Spinal cord (tissue), 10 donors: ENCODE results near the gene VSTM2B. TPM values are rescaled to one million over a fixed set of nuclear protein-coding genes. Genes with fewer than 3 reads are reported as not detected.

Experiments used
- DNase-seq, 6 donors: peaks; one replicate each; pipeline versions ENCODE4 v3.0.0 to v3.0.0-alpha.2; 2013 to 2015; ENCODE audit warnings: low spot score in 6 of 6, low read depth in 4 of 6
- H3K27ac ChIP-seq: one replicate; pipeline ENCODE4 v1.5.1; 2013; ENCODE audit warnings: low read depth, low read length, control low read depth
- H3K27me3 ChIP-seq: one replicate; pipeline ENCODE4 v1.6.1; 2013; ENCODE audit warnings: low read length; ENCODE audit not compliant: control insufficient read depth, insufficient read depth
- H3K36me3 ChIP-seq: one replicate; pipeline ENCODE4 v1.6.1; 2013; ENCODE audit warnings: low read length; ENCODE audit not compliant: control insufficient read depth, insufficient read depth
- H3K4me1 ChIP-seq: one replicate; pipeline ENCODE4 v1.6.1; 2013; ENCODE audit warnings: low read length; ENCODE audit not compliant: control insufficient read depth, insufficient read depth
- H3K4me3 ChIP-seq: one replicate; pipeline ENCODE4 v1.5.1; 2013; ENCODE audit warnings: low read depth, low read length, control low read depth
- H3K9me3 ChIP-seq: one replicate; pipeline ENCODE4 v1.6.1; 2013; ENCODE audit warnings: low read length; ENCODE audit not compliant: control insufficient read depth, insufficient read depth
- WGBS: methylation state at CpG from one replicate; pipeline ENCODE4 v1.1.5; 2013; ENCODE audit warnings: missing lambda C conversion rate; ENCODE audit not compliant: insufficient coverage; 5-methylcytosine and 5-hydroxymethylcytosine counted together
- polyA plus RNA-seq, 2 donors: library from polyadenylated mRNA; unstranded; fragments of 120-200 nt; gene quantifications; one replicate each; pipeline ENCODE4 v1.2.1, GENCODE V29; 2013; ENCODE audit not compliant: insufficient read length in 2 of 2
- total RNA-seq, 2 donors: library from RNA; depleted of rRNA in 1 of 2; stranded (reverse); fragments of 120-200 nt in 1 of 2; fragments of >200 nt in 1 of 2; gene quantifications; one replicate each; pipeline versions ENCODE4 v1.2.3 to v1.2.4, GENCODE V29; 2013 to 2014
- donor health status: healthy.

VSTM2B gene
- total and polyA plus RNA-seq, 4 donors = 7.2 to 43.2 (median 23.1) TPM

DNA sequence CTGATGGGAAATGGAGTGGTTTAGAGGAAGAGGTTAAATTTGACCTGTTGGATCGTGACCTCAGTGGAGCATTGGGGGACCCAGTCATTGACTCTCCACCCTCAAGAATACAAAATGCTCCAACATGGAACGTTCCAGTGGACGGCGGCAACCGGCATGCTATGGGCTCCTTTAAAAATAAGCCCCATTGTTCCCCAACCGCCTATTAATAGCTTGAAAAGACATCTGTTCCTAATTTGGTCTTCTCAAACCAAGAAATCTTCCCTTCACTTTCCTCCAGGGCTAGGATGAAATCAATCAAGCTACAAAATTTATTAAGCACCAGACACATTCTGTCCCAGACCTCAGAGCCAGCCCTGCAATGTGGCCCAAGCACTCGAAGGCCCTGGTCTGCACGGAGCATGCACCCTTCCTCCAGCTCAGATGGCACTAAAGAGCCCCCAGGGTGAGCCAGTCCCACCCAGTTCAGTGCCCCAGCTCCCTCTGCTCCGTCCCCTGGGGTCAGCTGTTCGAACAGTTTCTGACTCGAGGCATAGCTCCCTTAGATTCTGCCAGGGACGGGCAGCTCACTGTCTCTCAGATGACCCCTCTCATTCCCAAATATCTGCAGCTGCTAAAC, 22.5 kb upstream of the VSTM2B start:
- H3K27ac ChIP-seq = no peak overlapping the region
- peaks cover 2% of the 10 kb centered on the region for H3K36me3 ChIP-seq

DNA sequence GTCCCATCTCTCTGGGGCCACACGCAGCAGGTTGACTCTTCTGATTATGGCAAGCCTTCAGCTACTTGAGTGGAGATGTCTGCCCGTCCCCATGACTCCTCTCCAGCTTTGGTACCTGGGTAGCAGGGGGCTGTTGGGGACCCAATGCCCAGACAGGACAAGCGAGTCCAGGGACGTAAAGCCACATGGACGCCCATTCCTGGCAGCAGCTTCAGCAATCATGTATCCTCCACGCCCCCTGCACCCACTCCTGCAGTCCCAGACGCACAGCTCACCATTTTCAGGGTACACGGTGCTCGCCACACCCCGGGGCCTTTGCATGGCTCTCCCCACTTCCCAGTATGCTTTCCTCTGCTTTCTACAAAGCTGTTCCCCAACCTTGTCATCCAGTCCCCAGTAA, 22.0 kb upstream of the VSTM2B start:
- no peak for DNase-seq
- H3K9me3 ChIP-seq = no peaks in the 10 kb centered on the region
- 96% methylated on average over 10 of the region's 10 CpGs for WGBS
- H3K27ac ChIP-seq = no peak overlapping the region
- H3K4me1 ChIP-seq = peaks cover 46% of the 10 kb centered on the region
- H3K36me3 ChIP-seq = peaks cover 2% of the 10 kb centered on the region
- H3K27me3 ChIP-seq = no peaks in the 10 kb centered on the region
- H3K4me3 ChIP-seq = no peak overlapping the region

More for the DNA sequence above, 22.5 kb upstream of the VSTM2B start:
- Histone ChIP-seq H3K4me3 (no peak overlapping the region), H3K9me3 (no peaks in the 10 kb centered on the region), H3K27me3 (no peaks in the 10 kb centered on the region), H3K4me1 (peaks cover 46% of the 10 kb centered on the region)
- 69% methylated on average over 12 of the region's 12 CpGs for WGBS
- DNase-seq = peak in 1 of 6 donors; percentile 24

DNA sequence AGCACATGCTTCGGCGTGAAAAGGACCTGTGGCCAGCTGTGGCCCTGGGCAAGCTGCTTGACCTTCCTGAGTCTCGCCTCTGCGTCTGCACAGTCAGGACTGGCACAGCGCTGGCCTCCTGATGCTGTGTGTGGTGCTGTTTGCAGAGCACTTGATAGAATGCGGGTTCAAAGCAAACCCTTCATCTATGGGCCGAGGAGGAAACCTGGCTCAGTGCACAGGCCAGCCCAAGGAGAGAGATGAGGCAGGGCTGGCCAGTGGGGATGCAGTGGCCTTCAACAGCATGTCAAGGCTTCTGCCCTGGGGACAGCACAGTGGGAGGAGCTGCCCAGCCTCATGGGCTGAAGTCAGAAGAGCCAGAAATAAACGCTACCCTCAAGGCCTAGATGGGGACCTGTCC, 21.3 kb upstream of the VSTM2B start:
- Histone ChIP-seq H3K27me3 (no peaks in the 10 kb centered on the region), H3K36me3 (peaks cover 2% of the 10 kb centered on the region), H3K9me3 (no peaks in the 10 kb centered on the region), H3K4me1 (peaks cover 46% of the 10 kb centered on the region), H3K4me3 (no peak overlapping the region), H3K27ac (peak overlapping the region; percentile 69)
- WGBS = 65% methylated on average over 8 of the region's 8 CpGs
- no peak for DNase-seq

DNA sequence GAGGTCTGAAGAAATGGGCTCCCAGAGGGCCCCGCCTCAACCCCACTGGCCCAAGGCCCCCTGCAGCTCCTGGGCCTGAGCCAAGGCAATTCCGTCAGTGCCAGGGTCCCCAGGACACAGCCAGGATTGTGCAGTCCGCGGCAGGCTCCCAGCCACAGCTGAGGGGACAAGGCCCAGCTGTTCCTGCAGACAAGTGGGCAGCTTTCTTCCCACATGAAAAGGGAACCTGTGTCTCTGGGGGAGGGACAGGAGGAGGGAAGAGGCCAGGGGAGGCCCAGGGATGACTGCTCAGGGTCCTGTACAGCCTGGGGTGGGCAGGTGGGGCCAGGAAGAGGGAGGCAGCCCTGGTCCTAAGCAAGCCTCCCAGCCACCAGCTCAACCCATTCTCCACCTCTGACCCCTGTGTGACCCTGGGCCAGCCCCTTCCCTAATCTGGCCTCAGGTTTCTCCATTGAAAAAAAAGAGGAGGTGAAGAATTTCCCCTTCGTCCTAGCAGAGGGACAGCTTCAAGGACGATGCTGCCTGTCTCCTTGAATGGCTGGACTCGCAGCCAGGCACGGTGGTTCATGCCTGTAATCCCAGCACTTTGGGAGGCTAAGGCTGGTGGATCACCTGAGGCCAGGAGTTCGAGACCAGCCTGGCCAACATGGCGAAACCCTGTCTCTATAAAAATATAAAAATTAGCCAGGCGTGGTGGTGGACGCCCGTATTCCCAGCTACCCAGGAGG, 20.5 kb upstream of the VSTM2B start:
- Histone ChIP-seq H3K36me3 (peaks cover 2% of the 10 kb centered on the region), H3K27me3 (no peaks in the 10 kb centered on the region), H3K27ac (peak overlapping the region; percentile 71), H3K4me3 (no peak overlapping the region), H3K4me1 (peaks cover 46% of the 10 kb centered on the region), H3K9me3 (no peaks in the 10 kb centered on the region)
- peak in 2 of 6 donors; percentile 81 to 88 for DNase-seq
- 56% methylated on average over 10 of the region's 13 CpGs for WGBS

DNA sequence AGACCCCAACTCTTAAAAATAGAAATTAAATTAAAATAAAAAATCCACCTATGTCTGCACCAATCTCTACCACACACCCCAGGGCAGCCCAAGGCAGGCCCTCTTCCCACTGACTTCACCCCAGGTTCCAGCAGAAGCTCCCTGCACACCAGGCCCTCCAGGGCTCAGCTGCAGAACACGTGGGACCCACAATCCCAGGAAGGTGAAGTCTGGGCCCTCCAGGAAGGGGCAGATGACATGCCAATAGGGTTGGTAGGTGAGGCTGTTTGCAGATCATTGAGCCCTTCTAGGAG, 19.2 kb upstream of the VSTM2B start:
- no peaks in the 10 kb centered on the region for H3K27me3 ChIP-seq
- peaks cover 2% of the 10 kb centered on the region for H3K36me3 ChIP-seq
- no peak overlapping the region for H3K4me3 ChIP-seq
- no peak overlapping the region for H3K27ac ChIP-seq
- no CpG with 5 or more reads among the region's 1 CpG for WGBS
- peaks cover 46% of the 10 kb centered on the region for H3K4me1 ChIP-seq
- H3K9me3 ChIP-seq = no peaks in the 10 kb centered on the region
- no peak for DNase-seq

DNA sequence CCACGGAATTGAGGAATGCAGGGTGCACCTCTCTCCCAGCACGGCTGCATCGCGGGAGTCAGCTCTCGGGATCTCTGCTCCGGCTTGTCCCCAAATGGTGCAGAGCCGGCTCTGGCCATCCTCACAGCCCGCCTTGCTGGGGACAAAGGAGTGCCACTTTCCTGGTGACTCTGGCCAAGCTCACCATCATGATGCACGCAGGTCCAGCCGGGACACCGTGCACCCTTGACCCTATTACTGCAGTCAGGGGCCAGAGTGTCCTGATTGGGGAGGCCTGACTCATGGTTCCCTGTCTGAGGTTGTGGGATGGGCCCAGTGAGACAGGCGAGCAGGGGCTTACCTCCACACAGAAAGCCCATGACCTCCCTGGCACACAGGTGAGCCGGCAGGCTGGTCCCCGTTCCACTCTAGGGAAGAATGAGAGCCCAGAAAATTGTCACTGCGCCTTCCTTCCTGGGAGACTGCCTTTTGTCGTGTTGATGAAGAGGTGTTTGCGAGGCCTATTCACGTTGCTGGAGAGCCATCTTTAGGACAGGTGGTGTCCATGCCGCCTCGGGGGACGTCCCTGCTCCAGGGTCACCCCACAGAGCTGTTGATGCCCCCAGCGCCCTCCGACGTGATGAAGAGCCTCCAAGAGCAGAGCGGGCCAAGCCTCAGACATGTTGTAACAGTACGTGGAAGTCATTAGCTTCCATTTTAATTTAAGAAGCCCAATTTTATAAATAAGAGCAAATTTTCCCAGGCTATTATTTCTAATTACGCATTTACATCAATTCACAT, 18.5 kb upstream of the VSTM2B start:
- Histone ChIP-seq H3K4me1 (peaks cover 40% of the 10 kb centered on the region), H3K4me3 (no peak overlapping the region), H3K27me3 (no peaks in the 10 kb centered on the region), H3K27ac (no peak overlapping the region), H3K9me3 (no peaks in the 10 kb centered on the region), H3K36me3 (peaks cover 2% of the 10 kb centered on the region)
- DNase-seq = no peak
- 90% methylated on average over 24 of the region's 27 CpGs for WGBS

DNA sequence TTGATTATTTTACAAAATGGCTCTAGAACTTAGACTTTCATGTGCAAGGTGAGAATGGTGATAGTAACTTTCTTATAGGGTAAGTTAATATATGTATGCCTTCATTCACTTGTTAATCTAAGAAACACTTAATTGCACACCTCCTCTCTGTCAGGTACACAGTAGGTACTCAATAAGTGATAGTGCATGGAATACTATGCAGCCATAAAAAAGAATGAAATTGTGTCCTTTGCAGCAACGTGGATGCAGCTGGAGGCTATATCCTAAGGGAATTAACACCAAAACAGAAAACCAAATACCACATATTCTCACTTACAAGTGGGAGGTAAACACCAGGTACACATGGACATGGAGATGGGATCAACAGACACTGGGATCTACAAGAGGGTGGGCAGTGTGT, 17.6 kb upstream of the VSTM2B start:
- H3K27me3 ChIP-seq = no peaks in the 10 kb centered on the region
- no peak for DNase-seq

DNA sequence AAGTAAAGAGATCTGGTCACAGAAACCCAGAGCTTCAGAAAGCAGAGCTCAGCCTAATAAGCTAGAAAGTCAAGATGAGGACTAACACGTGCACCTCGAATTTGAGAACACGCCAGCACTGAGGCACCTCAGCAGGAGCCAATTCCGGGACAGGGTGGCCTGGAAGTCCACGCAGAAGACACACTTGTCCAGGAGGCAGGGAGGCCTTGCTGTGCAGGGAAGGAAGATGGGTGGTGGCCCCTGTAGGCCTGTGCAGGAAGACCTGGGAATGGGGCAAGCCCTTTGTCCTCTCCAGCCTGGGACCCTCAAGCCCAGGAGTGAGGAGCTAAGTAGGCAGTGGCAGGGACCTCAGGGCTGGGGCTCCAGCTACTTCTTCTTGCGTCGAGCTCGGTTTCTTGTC, 16.3 kb upstream of the VSTM2B start:
- 94% methylated on average over 8 of the region's 8 CpGs for WGBS
- Histone ChIP-seq H3K27me3 (no peaks in the 10 kb centered on the region), H3K27ac (no peak overlapping the region), H3K4me1 (peaks cover 22% of the 10 kb centered on the region), H3K36me3 (peaks cover 2% of the 10 kb centered on the region), H3K9me3 (no peaks in the 10 kb centered on the region), H3K4me3 (no peak overlapping the region)
- DNase-seq = no peak

More for the DNA sequence above, 17.6 kb upstream of the VSTM2B start:
- H3K9me3 ChIP-seq = no peaks in the 10 kb centered on the region
- no CpG with 5 or more reads among the region's 1 CpG for WGBS
- peaks cover 2% of the 10 kb centered on the region for H3K36me3 ChIP-seq
- H3K4me1 ChIP-seq = peaks cover 34% of the 10 kb centered on the region
- no peak overlapping the region for H3K27ac ChIP-seq
- H3K4me3 ChIP-seq = no peak overlapping the region

DNA sequence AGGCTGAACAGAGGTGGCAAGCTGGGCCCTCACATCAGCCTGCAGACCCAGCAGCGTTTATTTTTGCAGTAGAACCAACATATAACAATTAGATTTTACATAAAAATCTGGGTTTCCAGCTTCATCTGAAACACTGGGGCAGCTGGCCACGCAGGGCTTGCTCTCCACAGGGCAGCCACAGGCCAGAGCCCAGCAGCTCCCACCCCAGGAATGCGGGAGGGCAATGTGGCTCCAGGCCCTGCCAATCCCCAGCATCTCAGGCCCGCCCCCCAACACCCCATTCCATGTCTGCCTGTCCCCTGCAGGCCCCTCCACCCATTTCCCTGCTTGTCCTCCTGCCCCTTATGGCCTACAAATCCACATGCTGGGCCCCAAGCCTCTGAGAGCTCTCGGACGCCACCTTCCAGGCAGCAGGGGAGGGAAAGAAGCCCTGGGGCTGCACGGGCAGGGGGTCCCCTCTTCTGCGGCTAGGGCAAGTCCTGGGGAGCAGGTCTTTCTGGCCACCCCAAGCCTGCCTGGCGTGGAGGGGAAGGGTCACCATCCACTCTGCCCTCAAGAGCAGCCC, 15.0 kb upstream of the VSTM2B start:
- 71% methylated on average over 8 of the region's 9 CpGs for WGBS

More for the DNA sequence above, 15.0 kb upstream of the VSTM2B start:
- Histone ChIP-seq H3K27me3 (peaks cover 2% of the 10 kb centered on the region), H3K36me3 (peaks cover 2% of the 10 kb centered on the region), H3K9me3 (no peaks in the 10 kb centered on the region), H3K27ac (no peak overlapping the region), H3K4me3 (no peak overlapping the region), H3K4me1 (peaks cover 17% of the 10 kb centered on the region)
- no peak for DNase-seq
